Small intestine (tissue), 7 donors: Measurements from ENCODE around the gene CREB3L4. TPM values are rescaled to one million over a fixed set of nuclear protein-coding genes. Genes with fewer than 3 reads are reported as not detected.

Source experiments
- DNase-seq, 2 donors: peaks; one replicate each; pipeline versions ENCODE4 v3.0.0 to v3.0.0-alpha.2; 2013
- FAIRE-seq: peaks from 2 replicates; lab custom pipeline; 2012; peaks lifted over from hg19 to GRCh38; lab: Jason Lieb, UNC
- H3K27ac ChIP-seq, 3 donors: one replicate each; pipeline ENCODE4 v1.5.1; 2013; ENCODE audit warnings: low read length in 2 of 3, mild to moderate bottlenecking in 2 of 3, control low read depth in 1 of 3, inconsistent platforms in 1 of 3, low read depth in 1 of 3, moderate library complexity in 1 of 3
- H3K27me3 ChIP-seq, 3 donors: one replicate each; pipeline ENCODE4 v1.6.1; 2013; ENCODE audit warnings: low read length in 3 of 3, inconsistent platforms in 1 of 3; ENCODE audit not compliant: control insufficient read depth in 3 of 3, insufficient read depth in 3 of 3
- H3K36me3 ChIP-seq, 3 donors: one replicate each; pipeline ENCODE4 v1.6.1; 2013; ENCODE audit warnings: low read length in 3 of 3, inconsistent platforms in 1 of 3, low read depth in 1 of 3, mild to moderate bottlenecking in 1 of 3, moderate library complexity in 1 of 3; ENCODE audit not compliant: control insufficient read depth in 3 of 3, insufficient read depth in 2 of 3
- H3K4me1 ChIP-seq, 3 donors: one replicate each; pipeline ENCODE4 v1.6.1; 2013; ENCODE audit warnings: low read length in 2 of 3, inconsistent platforms in 1 of 3, low read depth in 1 of 3, mild to moderate bottlenecking in 1 of 3, moderate library complexity in 1 of 3; ENCODE audit not compliant: control insufficient read depth in 3 of 3, insufficient read depth in 2 of 3
- H3K4me3 ChIP-seq, 3 donors: one replicate each; pipeline ENCODE4 v1.5.1; 2013; ENCODE audit warnings: low read length in 3 of 3, control low read depth in 1 of 3, inconsistent platforms in 1 of 3, low read depth in 1 of 3, mild to moderate bottlenecking in 1 of 3, moderate library complexity in 1 of 3
- H3K9me3 ChIP-seq, 2 donors: one replicate each; pipeline ENCODE4 v1.6.1; 2013; ENCODE audit warnings: low read depth in 1 of 2, low read length in 1 of 2; ENCODE audit not compliant: control insufficient read depth in 2 of 2, insufficient read depth in 1 of 2
- WGBS, 3 donors: extraction: QIAGEN DNeasy Blood & Tissue Kit; methylation state at CpG; one replicate each; pipeline ENCODE4 v1.1.7; 2013; 5-methylcytosine and 5-hydroxymethylcytosine counted together
- polyA plus RNA-seq, 4 donors: library from polyadenylated mRNA; stranded (reverse) in 3 of 4; unstranded in 1 of 4; fragments of 200-250 nt in 3 of 4; fragments of 120-200 nt in 1 of 4; gene quantifications; one replicate each; pipeline versions ENCODE4 v1.2.1 to v1.2.3, GENCODE V29; 2013
- donor health status: healthy with polysubstance abuse.
- donor health status: control.
- donor health status: control.
- donor health status: Bipolar disorder and iron deficiency.
- donor health status: healthy.

CREB3L4 gene
- polyA plus RNA-seq, 4 donors = 5.8 to 24.1 (median 11.7) TPM

DNA sequence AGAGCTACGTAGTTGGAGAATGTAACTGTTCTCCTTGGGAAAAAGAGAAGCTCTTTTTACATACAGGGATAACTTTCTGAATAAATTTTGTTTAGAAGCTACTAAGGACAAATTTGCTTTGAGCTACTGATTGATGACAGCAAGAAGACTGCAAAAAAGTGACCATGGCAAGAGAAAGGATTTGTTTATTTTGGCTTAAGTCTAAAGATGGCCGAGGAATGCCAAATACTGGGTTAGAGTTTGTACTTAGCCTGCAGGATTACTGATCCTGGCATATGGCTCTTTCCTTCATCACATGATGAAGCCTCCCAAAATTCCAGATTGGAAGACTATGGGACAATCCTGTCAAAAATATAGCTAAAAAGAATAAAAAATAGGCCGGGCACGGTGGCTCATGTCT is 51.6 kb downstream of the CREB3L4 start:
- H3K9me3 ChIP-seq = no peaks in the 10 kb centered on the region
- DNase-seq = no peak
- no peaks in the 10 kb centered on the region for H3K4me1 ChIP-seq
- H3K27ac ChIP-seq = no peak overlapping the region
- WGBS, 3 donors = 79 to 81% (median 80%) methylated on average over 4 of the region's 4 CpGs
- H3K36me3 ChIP-seq = no peaks in the 10 kb centered on the region
- FAIRE-seq = no peak
- H3K4me3 ChIP-seq = no peak overlapping the region
- H3K27me3 ChIP-seq = no peaks in the 10 kb centered on the region

DNA sequence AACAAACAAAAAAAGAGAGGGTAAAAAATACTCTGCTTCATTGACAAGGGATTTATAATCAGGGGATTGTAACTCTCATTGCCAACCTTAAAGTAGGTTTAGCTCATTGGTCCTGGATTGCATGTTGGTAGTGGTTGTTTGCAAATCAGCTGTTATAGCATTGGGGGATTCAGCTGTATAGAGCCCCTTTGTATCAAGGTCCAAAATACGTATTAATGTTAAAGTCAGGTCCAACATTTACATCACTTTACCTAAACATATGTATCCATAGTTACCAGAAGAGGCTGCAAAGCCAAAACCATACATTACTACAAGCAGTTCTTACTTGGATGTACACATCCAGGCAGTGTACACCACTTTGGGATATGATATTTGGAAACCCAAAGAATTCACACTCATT is 52.2 kb downstream of the CREB3L4 start:
- no peaks in the 10 kb centered on the region for H3K4me1 ChIP-seq
- WGBS, 3 donors = 79 to 92% (median 88%) methylated on average over 1 of the region's 1 CpG
- no peaks in the 10 kb centered on the region for H3K36me3 ChIP-seq
- H3K9me3 ChIP-seq = no peaks in the 10 kb centered on the region
- FAIRE-seq (no peak), DNase-seq (no peak)
- H3K27ac ChIP-seq = no peak overlapping the region
- no peak overlapping the region for H3K4me3 ChIP-seq
- no peaks in the 10 kb centered on the region for H3K27me3 ChIP-seq

Other genes starting within 250 kb of the CREB3L4 start
- 10 to 100 TPM; 14.9 to 52.6 (median 22.6) TPM for gene INTS3, start 239.9 kb upstream of the CREB3L4 start, polyA plus RNA-seq
- gene SLC27A3, start 192.5 kb upstream of the CREB3L4 start, polyA plus RNA-seq = 10 to 100 TPM in 2 of 4 donors, 1 to 10 TPM in 2; 5.4 to 50.4 (median 16.9) TPM
- gene GATAD2B, start 44.9 kb upstream of the CREB3L4 start, polyA plus RNA-seq = 10 to 100 TPM in 1 of 4 donors, 1 to 10 TPM in 3; 2.9 to 11.3 (median 4.0) TPM
- gene DENND4B, start 21.2 kb upstream of the CREB3L4 start, polyA plus RNA-seq = 10 to 100 TPM; 18.9 to 35.6 (median 20.3) TPM
- gene CRTC2, start 9.3 kb upstream of the CREB3L4 start, polyA plus RNA-seq = 10 to 100 TPM; 21.7 to 49.4 (median 33.3) TPM
- gene SLC39A1, start 4.4 kb upstream of the CREB3L4 start, polyA plus RNA-seq = 100 to 1,000 TPM in 1 of 4 donors, 10 to 100 TPM in 3; 23.7 to 100 (median 65.4) TPM
- 100 to 1,000 TPM; 139 to 307 (median 237) TPM for gene JTB, start 9.8 kb downstream of the CREB3L4 start, polyA plus RNA-seq
- gene RAB13, start 18.4 kb downstream of the CREB3L4 start, polyA plus RNA-seq = 100 to 1,000 TPM; 117 to 179 (median 136) TPM
- gene RPS27, start 22.9 kb downstream of the CREB3L4 start, polyA plus RNA-seq = over 10,000 TPM in 2 of 4 donors, 1,000 to 10,000 TPM in 2; 6,335 to 13,657 (median 9,525) TPM
- under 1 TPM in 2 of 4 donors, not detected in 2; 0.01 to 0.03 TPM for gene NUP210L, start 187.2 kb downstream of the CREB3L4 start, polyA plus RNA-seq
- gene TPM3, start 224.2 kb downstream of the CREB3L4 start, polyA plus RNA-seq = 100 to 1,000 TPM; 244 to 335 (median 277) TPM
- not detected for gene CFAP141, start 238.4 kb downstream of the CREB3L4 start, polyA plus RNA-seq